WTC11 (cell line): Measurements from ENCODE around the gene NEUROG2. TPM values are rescaled to one million over a fixed set of nuclear protein-coding genes. Genes with fewer than 3 reads are reported as not detected.
"Not testable (repeated sequence)": the region's sequence is repeated elsewhere in the genome, so short reads cannot be mapped to it uniquely, and the experiment has no call there.

ENCODE experiments used
- ATAC-seq: fragments of 200-7000 bp; cut with Tn5 transposase; 2 replicates; pipeline ENCODE4 v1.10.0; 2021; ENCODE audit warnings: mild to moderate bottlenecking, moderate library complexity
- CTCF ChIA-PET: fragments of 300-600 bp; sonication (Branson Sonifier 250); formaldehyde crosslinking; loops from one replicate; lab custom pipeline; 2021; ENCODE audit warnings: antibody characterized with exemption; lab: Charles Lee
- POLR2A ChIA-PET: fragments of 350-600 bp; sonication (Branson Sonifier 250); formaldehyde crosslinking; loops from one replicate; lab custom pipeline; 2021; ENCODE audit warnings: antibody characterized with exemption; lab: Charles Lee
- DNase-seq: peaks from one replicate; pipeline ENCODE4 v3.0.0; 2021; ENCODE audit warnings: low spot score
- H3K27ac Mint-ChIP-seq: 2 replicates; pipeline ENCODE4 v1.8.0; 2021; ENCODE audit warnings: mixed read lengths
- H3K27me3 Mint-ChIP-seq: 2 replicates; pipeline ENCODE4 v1.8.0; 2021; ENCODE audit warnings: low read depth, mild to moderate bottlenecking, moderate library complexity, mixed read lengths
- H3K36me3 Mint-ChIP-seq: 2 replicates; pipeline ENCODE4 v1.8.0; 2021; ENCODE audit warnings: mixed read lengths
- H3K4me1 Mint-ChIP-seq: 2 replicates; pipeline ENCODE4 v1.8.0; 2022; ENCODE audit warnings: mixed read lengths
- H3K4me3 Mint-ChIP-seq: 2 replicates; pipeline ENCODE4 v1.8.0; 2021; ENCODE audit warnings: mild to moderate bottlenecking, moderate library complexity, mixed read lengths
- H3K9me3 Mint-ChIP-seq: 2 replicates; pipeline ENCODE4 v1.8.0; 2021; ENCODE audit warnings: mixed read lengths
- CBFB ChIP-seq: sonication (generic); formaldehyde crosslinking; IDR thresholded peaks from 2 replicates; pipeline ENCODE4 v1.8.1; 2022; ENCODE audit warnings: mild to moderate bottlenecking, low read depth, missing genetic modification reagents
- CTCF ChIP-seq: fragments of 200-600 bp; IDR thresholded peaks from 2 replicates; pipeline ENCODE4 v1.8.0; 2022; ENCODE audit warnings: antibody characterized with exemption
- EMX1 ChIP-seq: fragments of 250-450 bp; sonication (Bioruptor Pico); IDR thresholded peaks from 2 replicates; pipeline ENCODE4 v1.8.0; 2021; ENCODE audit warnings: mild to moderate bottlenecking
- ESRRA ChIP-seq: sonication (generic); formaldehyde crosslinking; IDR thresholded peaks from 2 replicates; pipeline ENCODE4 v1.8.1; 2022; ENCODE audit warnings: mild to moderate bottlenecking, missing genetic modification reagents, borderline replicate concordance
- FOXP1 ChIP-seq: sonication (generic); formaldehyde crosslinking; IDR thresholded peaks from 2 replicates; pipeline ENCODE4 v1.8.0; 2022; ENCODE audit warnings: missing genetic modification reagents, mild to moderate bottlenecking, moderate library complexity, borderline replicate concordance
- NR1H2 ChIP-seq: sonication (generic); formaldehyde crosslinking; IDR thresholded peaks from 2 replicates; pipeline ENCODE4 v1.9.0; 2021; ENCODE audit warnings: mild to moderate bottlenecking, moderate library complexity, missing genetic modification reagents
- SMAD3 ChIP-seq: sonication (generic); formaldehyde crosslinking; IDR thresholded peaks from 2 replicates; pipeline ENCODE4 v1.8.0; 2022; ENCODE audit warnings: missing genetic modification reagents, mild to moderate bottlenecking, borderline replicate concordance
- TEAD4 ChIP-seq: sonication (generic); formaldehyde crosslinking; IDR thresholded peaks from 2 replicates; pipeline ENCODE4 v1.8.0; 2022; ENCODE audit warnings: mild to moderate bottlenecking, missing genetic modification reagents
- ZNF317 ChIP-seq: sonication (generic); formaldehyde crosslinking; IDR thresholded peaks from 2 replicates; pipeline ENCODE4 v1.8.1; 2023; ENCODE audit warnings: low read depth, mild to moderate bottlenecking, moderate library complexity, missing genetic modification reagents, borderline replicate concordance
- ZNF512 ChIP-seq: sonication (generic); formaldehyde crosslinking; IDR thresholded peaks from 2 replicates; pipeline ENCODE4 v1.8.1; 2022; ENCODE audit warnings: missing genetic modification reagents, borderline replicate concordance
- total RNA-seq: library from RNA; stranded (reverse); gene quantifications from 3 replicates; pipeline ENCODE4 v1.2.3, GENCODE V29; 2021
- TF ChIP-seq, protein P1 (sequence below): sonication (generic); formaldehyde crosslinking; IDR thresholded peaks from 2 replicates; pipeline ENCODE4 v1.8.0; 2023; ENCODE audit warnings: mild to moderate bottlenecking, missing genetic modification reagents

The NEUROG2 gene
- total RNA-seq, 1 experiment from 2014 or later: not detected

DNA sequence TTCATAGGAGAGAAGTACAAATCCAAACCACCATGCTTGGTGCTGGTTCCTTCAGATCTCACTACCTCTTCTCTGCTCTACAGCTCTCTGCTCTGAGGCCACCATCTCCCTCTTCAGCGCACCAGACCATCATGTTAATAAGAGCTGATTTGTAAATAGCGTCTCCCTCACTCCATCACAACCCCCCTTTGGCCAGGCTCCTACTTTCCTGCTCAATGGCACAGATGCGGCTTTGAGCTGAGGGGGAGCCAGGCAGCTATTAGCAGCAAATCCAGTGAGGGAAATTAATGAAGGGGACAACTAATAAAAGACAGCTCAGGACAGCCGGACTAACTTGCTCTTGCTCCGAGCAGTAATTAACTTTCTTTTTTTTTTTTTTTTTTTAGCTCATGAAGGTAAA, 13.1 kb downstream of the NEUROG2 start:
- no peak for TF ChIP-seq SMAD3 (CRISPR knock-in tag)
- no peak for TF ChIP-seq FOXP1 (CRISPR knock-in tag)
- no peak for TF ChIP-seq NR1H2 (CRISPR knock-in tag)
- TF ChIP-seq EMX1 (CRISPR knock-in tag): no peak
- TF ChIP-seq ESRRA (CRISPR knock-in tag): no peak
- TF ChIP-seq, protein P1, sequence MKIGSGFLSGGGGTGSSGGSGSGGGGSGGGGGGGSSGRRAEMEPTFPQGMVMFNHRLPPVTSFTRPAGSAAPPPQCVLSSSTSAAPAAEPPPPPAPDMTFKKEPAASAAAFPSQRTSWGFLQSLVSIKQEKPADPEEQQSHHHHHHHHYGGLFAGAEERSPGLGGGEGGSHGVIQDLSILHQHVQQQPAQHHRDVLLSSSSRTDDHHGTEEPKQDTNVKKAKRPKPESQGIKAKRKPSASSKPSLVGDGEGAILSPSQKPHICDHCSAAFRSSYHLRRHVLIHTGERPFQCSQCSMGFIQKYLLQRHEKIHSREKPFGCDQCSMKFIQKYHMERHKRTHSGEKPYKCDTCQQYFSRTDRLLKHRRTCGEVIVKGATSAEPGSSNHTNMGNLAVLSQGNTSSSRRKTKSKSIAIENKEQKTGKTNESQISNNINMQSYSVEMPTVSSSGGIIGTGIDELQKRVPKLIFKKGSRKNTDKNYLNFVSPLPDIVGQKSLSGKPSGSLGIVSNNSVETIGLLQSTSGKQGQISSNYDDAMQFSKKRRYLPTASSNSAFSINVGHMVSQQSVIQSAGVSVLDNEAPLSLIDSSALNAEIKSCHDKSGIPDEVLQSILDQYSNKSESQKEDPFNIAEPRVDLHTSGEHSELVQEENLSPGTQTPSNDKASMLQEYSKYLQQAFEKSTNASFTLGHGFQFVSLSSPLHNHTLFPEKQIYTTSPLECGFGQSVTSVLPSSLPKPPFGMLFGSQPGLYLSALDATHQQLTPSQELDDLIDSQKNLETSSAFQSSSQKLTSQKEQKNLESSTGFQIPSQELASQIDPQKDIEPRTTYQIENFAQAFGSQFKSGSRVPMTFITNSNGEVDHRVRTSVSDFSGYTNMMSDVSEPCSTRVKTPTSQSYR (CRISPR knock-in tag): no peak
- TF ChIP-seq ZNF512 (CRISPR knock-in tag): no peak
- H3K27me3 Mint-ChIP-seq: peaks cover 47% of the 10 kb centered on the region

DNA sequence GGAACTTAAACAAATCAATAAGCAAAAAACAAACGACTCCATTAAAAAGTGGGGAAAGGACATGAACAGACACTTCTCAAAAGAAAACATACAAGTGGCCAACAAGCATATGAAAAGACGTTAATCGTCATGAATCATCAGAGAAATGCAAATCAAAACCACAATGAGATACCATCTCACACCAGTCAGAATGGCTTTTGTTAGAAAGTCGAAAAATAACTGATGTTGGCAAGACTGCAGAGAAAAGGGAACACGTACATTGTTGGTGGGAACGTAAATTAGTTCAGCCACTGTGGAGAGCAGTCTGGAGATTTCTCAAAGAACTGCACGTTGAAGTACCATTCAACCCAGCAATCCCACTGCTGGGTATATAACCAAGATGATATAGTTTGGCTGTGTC, 23.7 kb downstream of the NEUROG2 start:
- CTCF ChIA-PET: no interaction called here
- H3K9me3 Mint-ChIP-seq: peaks cover 45% of the 10 kb centered on the region
- H3K27me3 Mint-ChIP-seq: peaks cover 2% of the 10 kb centered on the region; the same call in 1 of the 2 replicates
- no peak overlapping the region for H3K27ac Mint-ChIP-seq
- ATAC-seq (no peak), DNase-seq (no peak)
- no peaks in the 10 kb centered on the region for H3K4me1 Mint-ChIP-seq
- POLR2A ChIA-PET: no interaction called here
- H3K36me3 Mint-ChIP-seq: peaks cover 33% of the 10 kb centered on the region
- H3K4me3 Mint-ChIP-seq: no peak overlapping the region
- TF ChIP-seq, protein P1 (CRISPR knock-in tag): no peak
- TF ChIP-seq FOXP1 (CRISPR knock-in tag) (no peak), CTCF (no peak), CBFB (CRISPR knock-in tag) (no peak), TEAD4 (no peak)

More for the DNA sequence above, 13.1 kb downstream of the NEUROG2 start:
- Mint-ChIP-seq H3K4me3 (no peak overlapping the region), H3K36me3 (no peaks in the 10 kb centered on the region), H3K4me1 (no peaks in the 10 kb centered on the region), H3K27ac (no peak overlapping the region), H3K9me3 (no peaks in the 10 kb centered on the region)
- ChIA-PET CTCF (interaction anchor here (0.6 to 2.7 kb wide), 5 partner anchors 9 to 155 kb away, joined by 3 to 15 read pairs (median 3); partner anchors contain the start of gene NEUROG2), POLR2A (interaction anchor here (0.6 kb wide), 1 partner anchor 609 kb away, joined by 3 read pairs; no protein-coding TSS in a partner anchor)
- DNase-seq: no peak
- ATAC-seq: no peak

DNA sequence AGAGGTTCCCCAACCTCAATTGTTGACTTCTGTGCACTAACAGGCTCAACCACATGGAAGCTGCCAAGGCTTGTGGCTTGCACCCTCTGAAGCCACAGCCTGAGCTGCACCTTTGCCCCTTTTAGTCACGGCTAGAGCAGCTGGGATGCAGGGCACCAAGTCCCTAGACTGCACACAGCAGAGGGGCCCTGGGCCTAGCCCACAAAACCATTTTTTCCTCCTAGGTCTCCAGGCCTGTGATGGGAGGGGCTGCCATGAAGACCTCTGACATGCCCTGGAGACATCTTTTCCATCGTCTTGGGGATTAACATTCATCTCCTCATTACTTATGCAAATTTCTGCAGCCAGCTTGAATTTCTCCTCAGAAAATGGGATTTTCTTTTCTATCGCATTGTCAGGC, 25.2 kb downstream of the NEUROG2 start:
- POLR2A ChIA-PET, H3K27ac Mint-ChIP-seq, H3K4me3 Mint-ChIP-seq, DNase-seq, ATAC-seq, H3K4me1 Mint-ChIP-seq: not testable (repeated sequence)
- 0 out of 2 replicates have a peak, but pooled peaks have one; percentile 20 for TF ChIP-seq ZNF317
- TF ChIP-seq, all 79 proteins: peak for 1; not testable (repeated sequence) for 78
- H3K27me3 Mint-ChIP-seq, CTCF ChIA-PET: not testable (repeated sequence)
- Mint-ChIP-seq H3K9me3 (peaks cover 45% of the 10 kb centered on the region), H3K36me3 (peaks cover 33% of the 10 kb centered on the region)
